ENCODE measurements around the gene RNF207. TPM values are rescaled to one million over a fixed set of nuclear protein-coding genes. Genes with fewer than 3 reads are reported as not detected.

RNF207 gene
- polyA plus RNA-seq, 1 experiment: 17.9 TPM

DNA sequence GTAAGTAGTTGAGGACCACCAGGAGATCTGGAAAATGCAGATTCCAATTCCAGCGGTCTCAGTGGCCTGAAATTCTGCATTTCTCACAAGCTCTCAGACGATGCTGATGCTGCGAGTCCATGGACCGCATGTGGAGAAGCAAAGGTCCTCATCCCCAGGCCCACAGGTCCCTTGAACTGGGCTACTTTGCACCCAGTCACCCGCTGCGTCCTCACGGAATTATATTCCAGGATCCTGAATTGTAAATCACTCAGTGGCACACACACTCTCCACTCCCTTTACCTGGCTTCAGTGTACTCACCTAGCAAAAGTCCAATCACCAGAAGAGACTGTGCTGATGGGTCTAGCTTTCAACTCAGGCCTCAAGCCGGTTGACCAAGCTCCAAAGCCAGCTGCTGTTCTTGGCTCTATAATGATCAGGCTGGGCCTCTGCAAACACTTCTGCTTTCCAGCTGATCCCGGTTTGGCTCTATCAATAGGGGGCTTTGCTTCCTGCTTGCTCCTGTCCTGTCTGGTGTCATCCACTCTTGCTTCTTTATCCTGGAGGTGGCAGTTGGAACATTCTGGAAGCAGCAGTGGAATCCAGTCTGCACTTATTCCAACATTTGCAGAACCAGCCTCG, 5.6 kb upstream of the RNF207 start:
- Histone ChIP-seq H3K27me3 (ENCODE audit: control insufficient read depth, insufficient read depth, low read length) (no peaks in the 10 kb centered on the region), H3K4me3 (ENCODE audit: low read depth, low read length) (peak overlapping the region; percentile 98), H3K36me3 (ENCODE audit: control insufficient read depth, insufficient read depth, low read length) (peaks cover 4% of the 10 kb centered on the region)
- CTCF ChIA-PET: interaction anchor here (1.4 to 2.7 kb wide), 3 partner anchors 15 to 46 kb away, joined by 3 to 6 read pairs (median 5); no protein-coding TSS in a partner anchor
- POLR2A ChIA-PET: no interaction called here
- DNase-seq (ENCODE audit: low read depth): no peak
- TF ChIP-seq, protein P1, sequence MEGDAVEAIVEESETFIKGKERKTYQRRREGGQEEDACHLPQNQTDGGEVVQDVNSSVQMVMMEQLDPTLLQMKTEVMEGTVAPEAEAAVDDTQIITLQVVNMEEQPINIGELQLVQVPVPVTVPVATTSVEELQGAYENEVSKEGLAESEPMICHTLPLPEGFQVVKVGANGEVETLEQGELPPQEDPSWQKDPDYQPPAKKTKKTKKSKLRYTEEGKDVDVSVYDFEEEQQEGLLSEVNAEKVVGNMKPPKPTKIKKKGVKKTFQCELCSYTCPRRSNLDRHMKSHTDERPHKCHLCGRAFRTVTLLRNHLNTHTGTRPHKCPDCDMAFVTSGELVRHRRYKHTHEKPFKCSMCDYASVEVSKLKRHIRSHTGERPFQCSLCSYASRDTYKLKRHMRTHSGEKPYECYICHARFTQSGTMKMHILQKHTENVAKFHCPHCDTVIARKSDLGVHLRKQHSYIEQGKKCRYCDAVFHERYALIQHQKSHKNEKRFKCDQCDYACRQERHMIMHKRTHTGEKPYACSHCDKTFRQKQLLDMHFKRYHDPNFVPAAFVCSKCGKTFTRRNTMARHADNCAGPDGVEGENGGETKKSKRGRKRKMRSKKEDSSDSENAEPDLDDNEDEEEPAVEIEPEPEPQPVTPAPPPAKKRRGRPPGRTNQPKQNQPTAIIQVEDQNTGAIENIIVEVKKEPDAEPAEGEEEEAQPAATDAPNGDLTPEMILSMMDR (IDR thresholded peaks at IDR 0.05; ENCODE audit: insufficient read depth, low read depth, low read length): no peak

DNA sequence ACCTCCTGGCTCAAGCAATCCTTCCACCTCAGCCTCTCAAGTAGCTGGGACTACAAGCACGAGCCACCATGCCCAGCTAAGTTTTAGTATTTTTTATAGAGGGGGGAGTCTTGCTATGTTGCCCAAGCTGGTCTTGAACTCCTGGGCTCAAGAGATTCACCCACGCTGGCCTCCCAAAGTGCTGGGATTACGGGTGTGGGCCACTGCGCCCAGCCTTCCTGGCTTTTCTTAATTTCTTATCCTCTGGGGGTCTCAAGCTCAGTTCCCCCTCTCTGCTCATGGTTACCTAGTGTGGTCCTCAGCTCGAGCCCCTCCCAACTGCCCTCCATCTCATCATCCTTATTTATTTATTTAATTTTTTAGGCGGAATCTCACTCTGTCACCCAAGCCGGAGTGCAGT, 3.7 kb upstream of the RNF207 start:
- TF ChIP-seq, protein P1 (IDR thresholded peaks at IDR 0.05; ENCODE audit: insufficient read depth, low read depth, low read length): no peak
- ChIA-PET CTCF (no interaction called here), POLR2A (no interaction called here)
- Histone ChIP-seq H3K4me3 (ENCODE audit: low read depth, low read length) (no peak overlapping the region), H3K36me3 (ENCODE audit: control insufficient read depth, insufficient read depth, low read length) (no peaks in the 10 kb centered on the region), H3K27me3 (ENCODE audit: control insufficient read depth, insufficient read depth, low read length) (no peaks in the 10 kb centered on the region)
- no peak for DNase-seq (ENCODE audit: low read depth)

DNA sequence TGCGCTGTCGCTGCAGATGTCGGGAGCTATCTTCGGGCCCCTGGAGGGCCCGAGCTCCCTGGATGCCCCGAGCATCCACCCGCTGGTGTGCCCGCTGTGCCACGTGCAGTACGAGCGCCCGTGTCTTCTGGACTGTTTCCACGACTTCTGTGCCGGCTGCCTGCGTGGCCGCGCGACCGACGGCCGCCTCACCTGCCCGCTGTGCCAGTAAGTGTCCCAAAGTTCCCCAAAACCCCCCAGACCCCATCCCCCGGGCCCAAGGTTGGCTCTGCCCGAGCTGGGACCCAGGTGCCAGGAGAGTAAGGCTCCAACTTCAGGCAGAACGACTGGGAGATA, 569 bp downstream of the RNF207 start:
- H3K4me3 ChIP-seq (ENCODE audit: low read depth, low read length): peak overlapping the region; percentile 64
- TF ChIP-seq, protein P1 (IDR thresholded peaks at IDR 0.05; ENCODE audit: insufficient read depth, low read depth, low read length): no peak
- no peak for DNase-seq (ENCODE audit: low read depth)
- ChIA-PET CTCF (interaction anchor here (0.7 to 3.9 kb wide), 11 partner anchors 9 to 230 kb away, joined by 3 to 9 read pairs (median 3); no protein-coding TSS in a partner anchor), POLR2A (no interaction called here)
- H3K27me3 ChIP-seq (ENCODE audit: control insufficient read depth, insufficient read depth, low read length): no peaks in the 10 kb centered on the region
- peaks cover 8% of the 10 kb centered on the region; the same call in 1 of the 2 replicates for H3K36me3 ChIP-seq (ENCODE audit: control insufficient read depth, insufficient read depth, low read length)

DNA sequence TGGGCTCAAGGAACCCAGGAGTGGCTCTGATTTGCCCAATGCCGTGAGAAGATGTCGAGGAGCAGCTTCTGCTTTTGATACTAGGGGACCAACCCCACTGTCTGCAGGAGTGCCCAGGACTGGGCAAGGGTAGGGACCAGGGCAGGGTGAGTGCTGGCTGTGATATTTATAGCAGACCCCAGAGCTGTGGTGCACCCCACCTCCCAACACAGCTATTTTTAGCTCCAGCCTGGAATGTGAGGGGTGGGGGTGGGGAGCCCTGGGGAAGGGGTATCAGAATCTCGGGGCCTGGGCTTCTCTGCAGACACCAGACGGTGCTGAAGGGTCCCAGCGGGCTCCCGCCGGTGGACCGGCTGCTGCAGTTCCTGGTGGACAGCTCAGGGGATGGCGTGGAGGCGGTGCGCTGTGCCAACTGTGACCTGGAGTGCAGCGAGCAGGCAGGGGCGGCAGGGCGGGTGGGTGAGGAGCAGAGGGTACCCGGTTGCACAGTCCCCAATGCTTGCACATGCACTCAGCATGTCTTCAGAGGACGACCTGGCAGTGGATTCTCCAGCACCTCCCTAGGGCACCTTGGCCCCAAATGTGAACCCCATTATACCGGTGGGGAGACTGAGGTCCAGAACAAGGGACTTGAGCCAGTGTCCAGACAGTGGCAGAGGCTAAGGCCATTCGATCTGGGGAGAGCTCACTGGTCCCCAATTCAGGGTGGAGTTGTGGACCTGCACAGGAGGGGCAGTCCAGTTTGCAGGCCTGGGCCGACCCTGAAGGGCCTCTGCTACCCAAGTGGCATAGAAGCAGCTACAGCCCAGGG, 1.4 kb downstream of the RNF207 start:
- POLR2A ChIA-PET: no interaction called here
- H3K4me3 ChIP-seq (ENCODE audit: low read depth, low read length): peak overlapping the region; percentile 64
- TF ChIP-seq, protein P1 (IDR thresholded peaks at IDR 0.05; ENCODE audit: insufficient read depth, low read depth, low read length): no peak
- no peak for DNase-seq (ENCODE audit: low read depth)
- H3K27me3 ChIP-seq (ENCODE audit: control insufficient read depth, insufficient read depth, low read length): no peaks in the 10 kb centered on the region
- CTCF ChIA-PET: interaction anchor here (0.9 to 3.9 kb wide), 8 partner anchors 10 to 38 kb away, joined by 3 to 9 read pairs (median 4); no protein-coding TSS in a partner anchor
- peaks cover 11% of the 10 kb centered on the region for H3K36me3 ChIP-seq (ENCODE audit: control insufficient read depth, insufficient read depth, low read length)

DNA sequence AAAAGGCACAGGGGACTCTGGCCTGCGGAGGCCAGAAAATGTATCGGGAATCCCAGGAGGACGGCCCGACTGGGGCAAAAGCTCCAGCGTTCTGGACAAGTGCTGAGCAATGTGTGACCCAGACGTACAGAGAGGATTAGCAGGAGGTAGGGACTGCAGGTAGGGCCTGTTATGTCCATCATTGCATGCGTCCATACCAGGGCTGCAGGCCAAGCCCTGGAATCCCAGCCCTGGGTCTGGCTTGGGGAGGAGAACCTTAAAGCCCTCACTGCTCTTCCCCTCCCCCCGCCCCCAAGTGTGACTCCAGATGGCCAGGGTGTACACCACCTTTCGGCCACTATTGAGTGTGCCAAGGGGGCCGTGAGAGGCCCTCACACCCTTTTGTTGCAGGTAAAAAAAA, 2.0 kb downstream of the RNF207 start:
- CTCF ChIA-PET: interaction anchor here (0.9 to 1.7 kb wide), 4 partner anchors 10 to 124 kb away, joined by 3 to 4 read pairs (median 3); no protein-coding TSS in a partner anchor
- DNase-seq (ENCODE audit: low read depth): no peak
- peaks cover 11% of the 10 kb centered on the region for H3K36me3 ChIP-seq (ENCODE audit: control insufficient read depth, insufficient read depth, low read length)
- POLR2A ChIA-PET: no interaction called here
- TF ChIP-seq, protein P1 (IDR thresholded peaks at IDR 0.05; ENCODE audit: insufficient read depth, low read depth, low read length): no peak
- H3K27me3 ChIP-seq (ENCODE audit: control insufficient read depth, insufficient read depth, low read length): no peaks in the 10 kb centered on the region
- no peak overlapping the region for H3K4me3 ChIP-seq (ENCODE audit: low read depth, low read length)
